ENCODE data around the gene DBT.

DBT gene

DNA sequence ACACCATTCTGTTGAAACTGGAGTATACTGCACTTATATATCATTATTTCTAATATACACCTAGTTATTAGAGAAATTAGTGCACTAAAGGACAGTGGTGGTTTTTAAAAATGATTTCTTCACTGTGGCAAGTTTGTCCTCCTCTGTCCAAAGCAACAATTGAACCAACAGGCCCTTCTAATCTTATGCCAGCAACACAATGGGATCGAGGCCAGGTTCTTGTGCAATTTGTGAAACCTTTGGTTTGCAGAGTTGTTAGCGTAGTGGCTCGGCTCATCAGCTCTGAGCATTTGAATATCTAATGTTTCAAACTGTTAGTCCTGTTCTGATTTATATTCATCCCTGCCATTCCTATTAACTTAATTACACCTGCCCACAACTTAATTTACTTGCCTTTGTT, 61.7 kb downstream of the DBT start:
- no peak for DNase-seq

DNA sequence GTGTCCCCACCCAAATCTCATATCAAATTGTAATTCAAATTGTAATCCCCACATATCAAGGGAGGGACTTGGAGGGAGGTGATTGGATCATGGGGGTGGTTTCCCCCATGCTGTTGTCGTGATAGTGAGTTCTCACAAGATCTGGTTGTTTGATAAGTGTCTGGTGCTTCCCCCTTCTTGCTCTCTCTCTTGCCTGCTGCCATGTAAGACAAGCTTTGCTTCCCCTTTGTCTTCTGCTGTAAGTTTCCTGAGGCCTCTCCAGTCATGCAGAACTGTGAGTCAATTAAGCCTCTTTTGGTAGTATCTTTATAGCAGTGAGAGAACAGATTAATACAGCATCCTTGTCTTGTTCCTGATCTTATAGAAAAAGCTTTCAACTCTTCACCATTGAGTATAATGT, 65.1 kb downstream of the DBT start:
- DNase-seq: no peak

DNA sequence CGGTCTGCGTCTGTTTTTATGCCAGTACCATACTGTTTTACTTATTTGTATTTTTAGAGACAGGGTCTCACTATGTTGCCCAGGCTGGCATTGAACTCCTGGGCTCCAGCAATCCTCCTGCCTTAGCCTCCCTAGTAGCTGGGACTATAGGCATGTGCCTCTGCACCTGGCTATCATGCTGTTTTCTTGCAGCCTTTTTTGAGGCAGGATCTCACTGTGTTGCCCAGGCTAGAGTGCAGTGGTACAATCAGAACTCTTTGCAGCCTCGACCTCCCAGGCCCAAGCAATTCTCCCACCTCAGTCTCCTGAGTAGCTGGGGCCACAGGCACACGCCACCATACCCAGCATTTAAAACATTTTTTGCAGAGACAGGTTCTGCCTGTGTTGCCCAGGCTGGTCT, 66.3 kb downstream of the DBT start:
- DNase-seq: no peak

DNA sequence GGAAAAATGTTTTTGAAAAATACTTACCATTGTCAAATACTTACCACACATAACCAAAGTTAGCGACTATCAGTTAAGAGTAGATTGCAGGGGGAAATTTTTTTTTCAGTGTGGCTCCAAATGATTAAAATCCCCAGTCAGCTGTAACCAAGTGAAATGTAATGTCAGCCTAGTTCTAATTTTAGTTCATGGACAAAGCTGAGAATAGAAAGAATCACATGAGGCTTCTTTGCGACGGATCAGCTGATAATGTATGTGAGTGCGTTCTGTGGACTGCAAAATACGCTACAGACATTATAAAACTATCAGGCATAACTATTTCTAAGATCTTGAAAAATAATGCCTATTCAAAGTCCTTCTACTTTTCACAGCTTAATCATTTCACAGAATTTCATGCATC, 71.5 kb downstream of the DBT start, which contains the start of gene LRRC39:
TSS of gene LRRC39 (minus strand) at position 166 of the 400 bp plus-strand sequence. CDS start 9,740 bp downstream, outside the sequence.
- DNase-seq: no peak

DNA sequence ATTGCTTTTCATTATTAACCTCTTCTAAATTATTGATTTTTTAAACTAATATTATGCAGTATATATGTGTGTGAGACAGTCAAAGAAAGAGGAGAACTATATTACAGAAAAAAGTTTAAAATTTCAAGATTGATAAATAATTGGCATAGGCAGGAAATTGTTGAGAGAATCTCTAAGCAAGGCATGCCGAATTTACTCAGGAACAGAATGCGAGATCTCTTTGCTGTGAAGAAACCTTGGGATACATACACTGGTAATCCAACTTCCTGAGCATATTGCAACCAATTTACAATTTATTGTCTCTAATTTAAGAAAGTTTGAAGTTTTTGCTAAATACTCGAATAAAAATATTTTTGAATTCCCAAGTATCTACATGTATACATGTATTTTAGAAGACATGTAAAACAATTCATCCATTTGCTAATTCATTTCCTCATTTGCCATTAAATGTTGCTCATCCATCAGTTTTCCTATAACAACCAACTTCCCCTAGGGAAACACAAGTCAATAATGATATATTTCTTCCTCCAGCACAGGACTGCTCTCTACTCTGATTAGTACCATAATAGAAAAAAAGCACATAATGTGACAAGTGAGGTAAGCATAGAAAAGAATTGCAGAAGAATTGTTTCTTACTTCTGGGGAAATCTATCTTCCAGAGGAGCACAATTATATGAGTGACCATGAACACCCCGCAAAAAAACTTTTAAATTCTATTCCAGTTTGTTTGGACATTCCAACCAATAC, 72.2 kb downstream of the DBT start:
- no peak for DNase-seq

DNA sequence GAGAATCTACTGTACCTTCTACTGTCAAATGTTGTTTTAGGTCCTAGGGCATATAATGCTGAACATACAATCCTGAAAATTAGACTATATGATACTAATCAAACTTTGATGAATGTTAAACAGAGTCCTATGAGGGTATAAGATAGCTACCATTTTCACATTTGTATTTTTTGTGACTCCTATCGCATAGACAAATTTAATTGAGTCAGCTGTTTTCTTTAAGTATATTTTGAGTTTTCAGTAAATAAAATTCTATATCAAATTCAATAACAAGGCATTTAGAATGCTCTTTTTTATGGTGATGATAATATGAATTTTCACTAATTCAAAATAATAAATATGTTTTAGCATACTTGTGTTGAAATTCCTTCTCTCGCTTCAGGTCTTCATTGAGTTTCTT, 81.6 kb downstream of the DBT start:
- no peak for DNase-seq

DNA sequence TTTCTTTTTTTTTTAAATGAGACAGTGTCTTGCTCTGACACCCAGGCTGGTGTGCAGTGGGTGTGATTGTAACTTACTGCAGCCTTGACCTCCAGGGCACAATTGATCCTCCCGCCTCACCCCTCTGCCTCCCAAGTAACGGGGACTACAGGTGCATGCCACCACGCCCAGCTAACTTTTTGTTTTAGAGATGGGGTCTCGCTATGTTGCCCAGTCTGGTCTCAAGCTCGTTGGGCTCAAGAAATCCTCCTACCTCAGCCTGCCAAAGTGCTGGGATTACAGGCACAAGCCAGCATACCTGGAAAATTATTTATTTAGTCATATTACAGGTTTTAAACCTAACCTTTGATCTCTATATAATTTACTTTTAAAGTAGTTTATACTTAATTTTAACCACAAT, 84.9 kb downstream of the DBT start:
- DNase-seq: no peak

DNA sequence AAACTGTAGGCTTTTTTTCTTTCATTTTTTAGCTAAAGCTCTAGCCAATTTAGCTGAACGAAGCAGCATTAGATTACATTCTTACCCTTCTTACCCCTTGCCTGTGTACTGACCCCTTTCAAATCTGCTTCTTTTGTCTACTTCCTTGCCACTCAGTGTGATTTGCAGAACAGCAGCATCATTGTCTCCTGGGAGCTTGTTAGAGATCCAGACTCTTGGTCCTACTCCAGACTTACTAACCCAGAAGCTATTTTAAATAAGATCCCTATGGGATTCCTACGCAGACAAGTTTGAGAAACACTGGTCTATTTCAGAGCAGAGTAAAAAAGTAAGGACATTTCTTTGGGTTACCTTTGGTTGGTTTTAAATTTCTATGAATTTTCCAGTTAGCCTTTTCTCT, 85.4 kb downstream of the DBT start:
- DNase-seq: no peak

DNA sequence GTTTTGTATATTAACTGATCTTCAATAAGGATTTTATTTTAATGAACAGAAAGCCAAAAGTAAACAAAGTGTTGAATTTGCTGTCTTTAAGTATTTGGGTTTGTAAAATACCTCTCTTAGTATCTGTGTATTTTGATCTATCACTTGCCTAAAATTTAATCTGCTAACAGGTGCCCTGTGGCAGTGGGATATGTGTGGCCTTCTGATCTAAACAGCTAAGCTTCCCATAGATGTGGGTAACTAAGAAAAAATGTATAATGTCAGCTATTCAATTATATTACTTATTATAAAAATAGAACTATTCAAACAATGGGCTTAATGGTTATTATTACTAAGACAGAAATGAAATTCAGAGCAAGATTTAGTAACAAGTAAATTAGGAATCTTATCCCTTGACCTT, 86.8 kb downstream of the DBT start:
- no peak for DNase-seq

DNA sequence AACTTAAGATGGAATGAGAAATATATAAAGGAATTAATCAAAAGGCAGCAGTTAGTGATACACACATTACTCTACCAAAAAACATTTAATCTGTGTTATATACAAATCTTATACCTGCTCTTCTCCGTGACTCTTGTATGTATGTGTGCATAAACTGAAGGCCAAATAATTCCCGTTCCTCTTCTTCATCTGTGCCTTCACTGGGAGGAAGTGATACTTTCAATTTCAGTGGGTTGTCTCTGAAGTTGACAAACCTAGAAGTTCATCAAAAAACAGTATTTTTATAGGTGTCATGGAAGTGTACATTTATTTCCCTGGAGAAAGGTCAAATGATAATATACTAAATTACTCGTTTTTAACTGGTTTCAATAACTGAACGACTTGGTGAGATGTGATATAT, 97.4 kb downstream of the DBT start:
- no peak for DNase-seq

DNA sequence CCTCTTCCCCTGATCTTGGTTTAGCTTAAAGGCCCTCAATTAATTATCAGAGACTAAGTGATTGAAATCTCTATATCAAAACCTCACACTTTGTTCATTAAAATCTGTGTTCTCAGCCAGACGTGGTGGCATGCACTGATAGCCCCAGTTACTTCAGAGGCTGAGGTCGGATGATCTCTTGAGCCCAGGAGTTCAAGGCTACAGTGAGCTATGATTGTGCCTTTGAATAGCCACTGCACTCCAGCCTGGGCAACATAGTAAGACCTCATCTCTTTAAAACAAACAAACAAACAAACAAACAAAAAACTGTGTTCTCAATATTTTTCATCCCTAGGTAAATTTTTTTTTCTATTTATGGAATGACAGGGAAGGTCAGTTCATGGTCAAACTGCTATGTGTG, 98.0 kb downstream of the DBT start:
- DNase-seq: no peak

DNA sequence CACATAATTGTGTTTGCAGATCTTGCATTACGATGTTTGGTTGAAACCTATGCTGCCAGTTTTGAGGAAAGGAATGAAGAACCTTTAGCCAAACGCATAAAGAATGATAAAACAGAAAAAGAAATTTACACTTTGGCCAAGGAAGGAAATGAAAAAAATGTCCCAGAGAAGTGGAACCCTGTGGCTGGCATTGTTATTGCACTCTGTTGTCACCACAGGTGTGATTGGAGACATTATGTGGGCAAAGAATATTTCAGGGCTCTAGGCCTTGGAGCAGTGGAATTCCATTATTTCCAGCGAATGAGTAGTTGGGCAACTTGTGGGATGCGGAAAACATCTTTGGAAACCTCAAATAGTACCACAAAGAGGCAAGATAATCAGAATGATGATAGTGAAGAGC, 101.8 kb downstream of the DBT start:
- DNase-seq: no peak

DNA sequence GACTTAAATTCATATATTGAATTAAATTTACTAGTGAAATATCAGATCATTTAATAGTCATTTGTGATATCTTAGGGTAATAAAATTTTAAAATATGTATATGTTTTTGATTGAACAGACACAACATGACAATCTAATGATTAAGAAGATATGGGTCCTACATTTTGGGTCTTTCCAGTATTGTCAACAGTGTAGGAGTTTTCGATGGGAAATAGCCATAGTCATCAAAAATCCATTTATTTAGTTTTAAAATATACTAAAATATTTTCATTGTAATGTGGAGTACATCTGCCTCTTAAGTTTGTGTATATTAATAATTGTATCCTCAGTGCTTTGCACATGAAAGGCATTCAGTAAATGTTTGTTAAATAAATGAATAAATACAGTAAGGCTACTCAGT, 102.7 kb downstream of the DBT start:
- no peak for DNase-seq

DNA sequence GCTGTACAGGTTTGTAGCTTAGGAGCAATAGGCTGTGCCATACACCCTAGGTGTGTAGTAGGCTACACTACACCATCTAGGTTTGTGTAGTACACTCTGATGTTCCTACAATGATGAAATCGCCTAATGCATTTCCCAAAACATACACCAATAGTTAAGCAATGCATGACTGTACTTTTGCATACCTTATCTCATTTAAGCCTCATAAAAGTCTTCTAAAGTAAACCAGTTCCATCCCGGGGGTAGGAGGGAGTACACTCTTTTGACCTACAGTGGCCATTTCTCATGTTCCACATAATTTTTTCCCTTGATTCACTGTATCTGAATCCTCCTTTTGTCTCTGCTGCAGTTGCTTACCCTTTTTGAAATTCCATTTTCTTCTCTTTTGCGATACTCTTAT, 104.5 kb downstream of the DBT start:
- DNase-seq: no peak

DNA sequence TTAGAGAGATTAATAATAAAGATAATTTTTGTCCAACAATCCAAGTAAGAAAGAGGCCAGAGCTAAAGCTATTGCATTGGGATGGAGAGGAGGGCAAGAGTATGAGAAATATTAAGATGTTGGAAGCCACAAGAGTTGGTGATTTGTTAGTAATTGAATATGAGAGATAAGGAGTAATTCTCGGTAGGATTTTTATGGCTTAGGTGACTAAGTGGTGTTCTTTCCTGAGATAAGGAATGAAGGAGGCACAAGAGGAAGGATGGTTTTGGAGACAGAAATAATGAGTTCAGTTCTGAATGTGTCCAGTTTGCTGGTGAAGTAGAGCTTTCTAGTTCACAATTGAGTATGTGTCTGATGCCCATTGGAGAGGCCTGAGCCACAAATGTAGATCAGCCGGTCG, 107.3 kb downstream of the DBT start:
- no peak for DNase-seq

DNA sequence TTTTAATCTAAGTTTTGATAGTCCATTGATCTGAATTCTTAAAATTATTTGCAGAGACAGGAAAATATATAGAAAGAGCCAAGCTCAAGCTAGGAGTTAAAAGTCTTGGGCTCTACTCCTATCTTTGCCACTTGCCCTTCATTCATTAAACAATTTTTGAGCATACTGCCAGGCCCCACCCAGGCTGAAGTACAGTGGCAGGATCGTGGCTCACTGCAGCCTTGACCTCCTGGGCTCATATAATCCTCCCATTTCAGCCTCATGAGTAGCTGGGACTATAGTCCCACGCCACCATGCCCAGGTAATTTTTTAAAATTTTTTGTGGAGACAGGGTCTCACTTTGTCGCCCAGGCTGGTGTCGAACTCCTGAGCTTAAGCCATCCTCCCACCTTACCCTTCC, 108.4 kb downstream of the DBT start:
- no peak for DNase-seq

DNA sequence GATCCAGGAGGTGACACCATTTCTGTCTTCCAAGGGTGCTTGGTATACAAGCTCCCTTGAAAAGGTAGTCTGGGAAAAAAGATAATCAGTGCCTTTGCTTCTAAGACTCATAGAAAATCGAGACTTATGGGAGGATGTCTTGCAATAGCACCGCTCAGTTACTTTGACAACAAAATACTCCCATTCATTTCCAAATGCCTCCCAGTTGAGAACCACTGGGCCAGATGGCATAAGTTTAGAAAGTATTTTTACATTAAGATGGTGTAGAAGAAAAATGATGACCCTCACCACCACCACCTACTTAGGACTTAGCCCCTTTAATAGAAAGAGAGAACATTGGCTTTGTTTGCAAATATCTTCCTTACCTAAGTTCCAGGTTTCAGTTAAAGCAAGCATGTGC, 112.0 kb downstream of the DBT start:
- no peak for DNase-seq
